Parathyroid adenoma (tissue), 2 donors: ENCODE data around the gene ANKRD10.

Experiments
- H2AFZ ChIP-seq: fragments of 300-600 bp; sonication (generic); one replicate; pipeline ENCODE4 v1.7.0; 2017; ENCODE audit warnings: antibody characterized with exemption, mild to moderate bottlenecking
- H3K27ac ChIP-seq: fragments of 300-600 bp; sonication (generic); one replicate; pipeline ENCODE4 v1.7.0; 2017
- H3K27me3 ChIP-seq: fragments of 300-600 bp; sonication (generic); one replicate; pipeline ENCODE4 v1.7.0; 2017; ENCODE audit warnings: low read length; ENCODE audit not compliant: control insufficient read depth, insufficient read depth
- H3K36me3 ChIP-seq: fragments of 300-600 bp; sonication (generic); one replicate; pipeline ENCODE4 v1.7.0; 2017; ENCODE audit warnings: low read length; ENCODE audit not compliant: control insufficient read depth, insufficient read depth
- H3K4me1 ChIP-seq: fragments of 300-600 bp; sonication (generic); one replicate; pipeline ENCODE4 v1.7.0; 2017; ENCODE audit warnings: control low read depth
- H3K4me2 ChIP-seq: fragments of 300-600 bp; sonication (generic); one replicate; pipeline ENCODE4 v1.7.0; 2017; ENCODE audit warnings: low read length
- H3K4me3 ChIP-seq: fragments of 300-600 bp; sonication (generic); one replicate; pipeline ENCODE4 v1.7.0; 2017; ENCODE audit warnings: low read depth, low read length
- H3K79me2 ChIP-seq: fragments of 300-600 bp; sonication (generic); one replicate; pipeline ENCODE4 v1.7.0; 2017; ENCODE audit warnings: control low read depth
- H3K9ac ChIP-seq: fragments of 300-600 bp; sonication (generic); one replicate; pipeline ENCODE4 v1.7.0; 2017; ENCODE audit warnings: mild to moderate bottlenecking
- H3K9me3 ChIP-seq: fragments of 300-600 bp; sonication (generic); one replicate; pipeline ENCODE4 v1.7.0; 2017; ENCODE audit warnings: low read length; ENCODE audit not compliant: control insufficient read depth
- TF ChIP-seq, protein P1 (sequence below): fragments of 300-600 bp; sonication (generic); IDR thresholded peaks from one replicate; pipeline ENCODE4 v1.7.0; 2017; ENCODE audit warnings: antibody characterized with exemption, mild to moderate bottlenecking
- donor health status: primary hyperparathyroidism.

The ANKRD10 gene

GRCh38 chr13:110936519-110936918 lies 21.6 kb upstream of the ANKRD10 start:
- no peaks in the 10 kb centered on the region for H3K4me1 ChIP-seq

GRCh38 chr13:110932588-110932987 lies 17.7 kb upstream of the ANKRD10 start:
- Histone ChIP-seq H3K4me2 (no peak overlapping the region), H3K4me1 (no peaks in the 10 kb centered on the region), H3K9ac (no peak overlapping the region), H3K79me2 (no peaks in the 10 kb centered on the region), H3K36me3 (no peaks in the 10 kb centered on the region), H3K27me3 (no peaks in the 10 kb centered on the region), H3K27ac (no peak overlapping the region), H3K9me3 (no peaks in the 10 kb centered on the region), H3K4me3 (no peak overlapping the region), H2AFZ (no peak overlapping the region)
- TF ChIP-seq, protein P1, sequence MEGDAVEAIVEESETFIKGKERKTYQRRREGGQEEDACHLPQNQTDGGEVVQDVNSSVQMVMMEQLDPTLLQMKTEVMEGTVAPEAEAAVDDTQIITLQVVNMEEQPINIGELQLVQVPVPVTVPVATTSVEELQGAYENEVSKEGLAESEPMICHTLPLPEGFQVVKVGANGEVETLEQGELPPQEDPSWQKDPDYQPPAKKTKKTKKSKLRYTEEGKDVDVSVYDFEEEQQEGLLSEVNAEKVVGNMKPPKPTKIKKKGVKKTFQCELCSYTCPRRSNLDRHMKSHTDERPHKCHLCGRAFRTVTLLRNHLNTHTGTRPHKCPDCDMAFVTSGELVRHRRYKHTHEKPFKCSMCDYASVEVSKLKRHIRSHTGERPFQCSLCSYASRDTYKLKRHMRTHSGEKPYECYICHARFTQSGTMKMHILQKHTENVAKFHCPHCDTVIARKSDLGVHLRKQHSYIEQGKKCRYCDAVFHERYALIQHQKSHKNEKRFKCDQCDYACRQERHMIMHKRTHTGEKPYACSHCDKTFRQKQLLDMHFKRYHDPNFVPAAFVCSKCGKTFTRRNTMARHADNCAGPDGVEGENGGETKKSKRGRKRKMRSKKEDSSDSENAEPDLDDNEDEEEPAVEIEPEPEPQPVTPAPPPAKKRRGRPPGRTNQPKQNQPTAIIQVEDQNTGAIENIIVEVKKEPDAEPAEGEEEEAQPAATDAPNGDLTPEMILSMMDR: no peak

More at GRCh38 chr13:110936519-110936918, 21.6 kb upstream of the ANKRD10 start:
- H3K79me2 ChIP-seq: no peaks in the 10 kb centered on the region
- H2AFZ ChIP-seq: no peak overlapping the region
- no peak overlapping the region for H3K4me2 ChIP-seq
- H3K4me3 ChIP-seq: no peak overlapping the region
- no peaks in the 10 kb centered on the region for H3K36me3 ChIP-seq
- TF ChIP-seq, protein P1: no peak
- no peak overlapping the region for H3K9ac ChIP-seq
- H3K27me3 ChIP-seq: no peaks in the 10 kb centered on the region
- H3K9me3 ChIP-seq: no peaks in the 10 kb centered on the region
- no peak overlapping the region for H3K27ac ChIP-seq

DNA sequence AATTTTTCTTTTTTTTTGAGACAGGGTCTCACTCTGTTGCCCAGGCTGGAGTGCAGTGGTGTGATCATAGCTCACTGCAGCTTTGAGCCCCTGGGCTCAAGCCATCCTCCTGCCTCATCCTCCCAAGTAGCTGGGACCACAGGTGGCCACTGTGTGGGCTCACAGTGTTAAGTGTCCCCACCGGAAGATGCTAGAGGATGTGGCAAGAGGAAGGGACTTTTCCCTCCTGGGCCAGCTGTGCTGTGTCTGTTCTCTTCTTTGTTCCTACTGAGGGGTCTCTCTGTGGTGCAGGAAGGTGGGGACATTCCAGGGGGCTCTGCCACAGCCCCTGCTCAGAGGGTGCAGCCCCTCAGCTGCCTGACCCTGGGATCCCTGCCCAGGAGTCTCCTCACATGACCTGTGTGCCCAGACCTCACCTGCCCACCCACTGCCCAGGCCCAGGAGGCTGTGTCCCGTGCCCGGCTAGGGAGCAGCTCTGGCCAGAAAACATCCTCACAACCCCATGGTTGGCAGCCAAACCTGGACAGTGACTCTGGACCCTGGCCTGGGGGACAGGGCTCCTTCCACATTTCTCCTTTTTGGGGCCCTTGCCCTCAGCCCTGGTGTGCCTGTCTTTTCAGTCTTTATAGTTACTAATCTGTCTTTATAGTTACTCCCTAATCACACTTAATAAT lies 14.4 kb upstream of the ANKRD10 start:
- no peaks in the 10 kb centered on the region for H3K36me3 ChIP-seq
- no peaks in the 10 kb centered on the region for H3K79me2 ChIP-seq
- H3K9ac ChIP-seq: no peak overlapping the region
- H2AFZ ChIP-seq: no peak overlapping the region
- H3K9me3 ChIP-seq: no peaks in the 10 kb centered on the region
- H3K4me3 ChIP-seq: no peak overlapping the region
- H3K27ac ChIP-seq: no peak overlapping the region
- TF ChIP-seq, protein P1: no peak
- no peaks in the 10 kb centered on the region for H3K4me1 ChIP-seq
- H3K27me3 ChIP-seq: no peaks in the 10 kb centered on the region
- no peak overlapping the region for H3K4me2 ChIP-seq

DNA sequence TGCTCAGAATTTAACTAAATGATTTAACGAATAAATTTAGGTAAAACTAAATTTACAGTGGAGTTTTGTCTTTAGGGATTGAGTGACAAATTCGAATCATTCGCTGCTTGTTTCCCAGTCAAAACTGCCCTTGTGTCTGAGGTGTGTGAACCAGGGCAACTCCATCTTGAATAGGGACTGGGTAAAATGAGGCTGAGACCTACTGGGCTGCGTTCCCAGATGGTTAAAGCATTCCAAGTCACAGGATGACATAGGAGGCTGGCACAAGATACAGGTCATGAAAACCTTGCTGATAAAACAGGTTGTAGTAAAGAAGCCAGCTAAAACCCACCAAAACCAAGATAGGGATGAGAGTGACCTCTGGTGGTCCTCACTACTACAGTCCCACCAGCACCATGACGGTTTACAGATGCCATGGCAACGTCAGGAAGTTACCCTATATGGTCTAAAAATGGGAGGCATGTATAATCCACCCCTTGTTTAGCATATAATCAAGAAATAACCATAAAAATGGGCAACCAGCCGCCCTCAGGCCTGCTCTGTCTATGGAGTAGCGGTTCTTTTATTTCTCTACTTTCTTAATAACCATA lies 10.2 kb upstream of the ANKRD10 start:
- H3K4me1 ChIP-seq: no peaks in the 10 kb centered on the region
- no peak overlapping the region for H3K9ac ChIP-seq
- TF ChIP-seq, protein P1: no peak
- H3K27me3 ChIP-seq: no peaks in the 10 kb centered on the region
- H2AFZ ChIP-seq: no peak overlapping the region
- H3K27ac ChIP-seq: no peak overlapping the region
- H3K9me3 ChIP-seq: no peaks in the 10 kb centered on the region
- H3K4me2 ChIP-seq: no peak overlapping the region
- no peaks in the 10 kb centered on the region for H3K79me2 ChIP-seq
- H3K36me3 ChIP-seq: no peaks in the 10 kb centered on the region
- H3K4me3 ChIP-seq: no peak overlapping the region

- H3K79me2 ChIP-seq: no peaks in the 10 kb centered on the region
- no peaks in the 10 kb centered on the region for H3K27me3 ChIP-seq
- no peak overlapping the region for H2AFZ ChIP-seq
- no peak overlapping the region for H3K9ac ChIP-seq
- no peaks in the 10 kb centered on the region for H3K4me1 ChIP-seq
- H3K36me3 ChIP-seq: no peaks in the 10 kb centered on the region
- TF ChIP-seq, protein P1: no peak
- H3K4me2 ChIP-seq: no peak overlapping the region
- H3K9me3 ChIP-seq: no peaks in the 10 kb centered on the region
- H3K4me3 ChIP-seq: no peak overlapping the region
- no peak overlapping the region for H3K27ac ChIP-seq
These were observed 9.7 kb upstream of the ANKRD10 start for GRCh38 chr13:110924639-110924934.
